H9 (cell line): ENCODE results near the gene LIMA1. TPM values are rescaled to one million over a fixed set of nuclear protein-coding genes. Genes with fewer than 3 reads are reported as not detected.

Source experiments
- DNase-seq: peaks from one replicate; pipeline ENCODE4 v3.0.0-alpha.2; 2017
- H2AFZ ChIP-seq: one replicate; pipeline ENCODE4 v1.6.1; 2013; ENCODE audit warnings: mild to moderate bottlenecking, low read length, control low read depth, moderate library complexity
- H2AK5ac ChIP-seq: 2 replicates; pipeline ENCODE4 v1.6.1; 2013; ENCODE audit warnings: low read length, control low read depth, mixed read lengths; ENCODE audit not compliant: insufficient read length
- H2BK120ac ChIP-seq: one replicate; pipeline ENCODE4 v1.6.1; 2013; ENCODE audit warnings: low read depth, mild to moderate bottlenecking, low read length, control low read depth, inconsistent platforms; ENCODE audit not compliant: poor library complexity, severe bottlenecking
- H2BK12ac ChIP-seq: 2 replicates; pipeline ENCODE4 v1.6.1; 2013; ENCODE audit warnings: low read length, control low read depth, mixed read lengths, low read depth; ENCODE audit not compliant: insufficient read length
- H2BK15ac ChIP-seq: 2 replicates; pipeline ENCODE4 v1.6.1; 2013; ENCODE audit warnings: low read depth, low read length, control low read depth
- H2BK20ac ChIP-seq: one replicate; pipeline ENCODE4 v1.6.1; 2013; ENCODE audit warnings: low read depth, mild to moderate bottlenecking, low read length, control low read depth, inconsistent platforms; ENCODE audit not compliant: poor library complexity, severe bottlenecking
- H2BK5ac ChIP-seq: 2 replicates; pipeline ENCODE4 v1.6.1; 2013; ENCODE audit warnings: low read length, control low read depth, mixed read lengths; ENCODE audit not compliant: insufficient read length
- H3K14ac ChIP-seq: 2 replicates; pipeline ENCODE4 v1.6.1; 2013; ENCODE audit warnings: low read length, control low read depth; ENCODE audit not compliant: insufficient read depth
- H3K18ac ChIP-seq: 2 replicates; pipeline ENCODE4 v1.6.1; 2013; ENCODE audit warnings: low read depth, mild to moderate bottlenecking, mixed read lengths, low read length, control low read depth; ENCODE audit not compliant: insufficient read length
- H3K23ac ChIP-seq: 2 replicates; pipeline ENCODE4 v1.6.1; 2013; ENCODE audit warnings: low read length, control low read depth, mixed read lengths, low read depth; ENCODE audit not compliant: insufficient read length
- H3K23me2 ChIP-seq: 2 replicates; pipeline ENCODE4 v1.6.1; 2013; ENCODE audit warnings: low read depth, mild to moderate bottlenecking, mixed read lengths, low read length, control low read depth; ENCODE audit not compliant: insufficient read length, poor library complexity, severe bottlenecking
- H3K27ac ChIP-seq: 2 replicates; pipeline ENCODE4 v1.5.1; 2013; ENCODE audit warnings: low read length, control low read depth, mixed read lengths, low read depth; ENCODE audit not compliant: insufficient read length
- H3K27me3 ChIP-seq: 2 replicates; pipeline ENCODE4 v1.6.1; 2013; ENCODE audit warnings: low read length, control low read depth, inconsistent platforms; ENCODE audit not compliant: insufficient read depth
- H3K4ac ChIP-seq: 2 replicates; pipeline ENCODE4 v1.6.1; 2013; ENCODE audit warnings: low read depth, mild to moderate bottlenecking, control low read depth, inconsistent platforms, low read length, moderate library complexity
- H3K4me1 ChIP-seq: 2 replicates; pipeline ENCODE4 v1.6.1; 2013; ENCODE audit warnings: low read length, control low read depth, inconsistent platforms; ENCODE audit not compliant: insufficient read depth
- H3K4me2 ChIP-seq: 2 replicates; pipeline ENCODE4 v1.6.1; 2013; ENCODE audit warnings: low read length, control low read depth, mixed read lengths; ENCODE audit not compliant: insufficient read length, insufficient read depth
- H3K56ac ChIP-seq: 2 replicates; pipeline ENCODE4 v1.6.1; 2013; ENCODE audit warnings: low read depth, mild to moderate bottlenecking, mixed read lengths, low read length, control low read depth; ENCODE audit not compliant: insufficient read length
- H3K79me1 ChIP-seq: 2 replicates; pipeline ENCODE4 v1.6.1; 2013; ENCODE audit warnings: low read depth, mild to moderate bottlenecking, moderate library complexity, low read length, control low read depth, inconsistent platforms; ENCODE audit not compliant: insufficient read depth, poor library complexity, severe bottlenecking
- H3K79me2 ChIP-seq: 2 replicates; pipeline ENCODE4 v1.6.1; 2013; ENCODE audit warnings: low read length, control low read depth, inconsistent platforms; ENCODE audit not compliant: insufficient read depth
- H3K9ac ChIP-seq: 2 replicates; pipeline ENCODE4 v1.6.1; 2013; ENCODE audit warnings: low read length, control low read depth, mixed read lengths; ENCODE audit not compliant: insufficient read length; ENCODE audit errors: extremely low read depth
- H3K9me3 ChIP-seq: one replicate; pipeline ENCODE4 v1.6.1; 2013; ENCODE audit warnings: low read depth, low read length, inconsistent platforms; ENCODE audit not compliant: control insufficient read depth
- H3T11ph ChIP-seq: one replicate; pipeline ENCODE4 v1.6.1; 2013; ENCODE audit warnings: mild to moderate bottlenecking, low read length, control low read depth, inconsistent platforms
- H4K20me1 ChIP-seq: one replicate; pipeline ENCODE4 v1.6.1; 2013; ENCODE audit not compliant: control insufficient read depth, insufficient read length, insufficient read depth
- H4K5ac ChIP-seq: 2 replicates; pipeline ENCODE4 v1.6.1; 2013; ENCODE audit warnings: low read depth, mild to moderate bottlenecking, mixed read lengths, low read length, control low read depth; ENCODE audit not compliant: insufficient read length
- H4K8ac ChIP-seq: replicated peaks from 2 replicates; pipeline ENCODE4 v1.6.1; 2013; ENCODE audit warnings: low read length, control low read depth, mixed read lengths, low read depth; ENCODE audit not compliant: insufficient read length
- H4K91ac ChIP-seq: 2 replicates; pipeline ENCODE4 v1.6.1; 2013; ENCODE audit warnings: low read depth, mild to moderate bottlenecking, moderate library complexity, mixed read lengths, low read length, control low read depth; ENCODE audit not compliant: insufficient read length
- H3K27ac Mint-ChIP-seq, 3 experiments: 2 replicates in 2 of 3; 3 replicates in 1 of 3; pipeline ENCODE4 v1.8.0; 2020 to 2021; ENCODE audit warnings: mixed read lengths in 3 of 3, mild to moderate bottlenecking in 1 of 3, moderate library complexity in 1 of 3
- H3K27me3 Mint-ChIP-seq: 2 replicates; pipeline ENCODE4 v1.8.0; 2021; ENCODE audit warnings: low read depth, mild to moderate bottlenecking, moderate library complexity, mixed read lengths
- H3K36me3 Mint-ChIP-seq, 3 experiments: 2 replicates in 2 of 3; 3 replicates in 1 of 3; pipeline ENCODE4 v1.8.0; 2020 to 2021; ENCODE audit warnings: low read depth in 3 of 3, mixed read lengths in 3 of 3; ENCODE audit not compliant: insufficient read depth in 1 of 3
- H3K4me1 Mint-ChIP-seq, 2 experiments: 2 replicates each; pipeline ENCODE4 v1.8.0; 2020; ENCODE audit warnings: mixed read lengths in 2 of 2
- H3K4me3 Mint-ChIP-seq, 2 experiments: 2 replicates in 1 of 2; 3 replicates in 1 of 2; pipeline ENCODE4 v1.8.0; 2020 to 2021; ENCODE audit warnings: mild to moderate bottlenecking in 2 of 2, mixed read lengths in 2 of 2, moderate library complexity in 1 of 2
- H3K9me3 Mint-ChIP-seq, 2 experiments: 2 replicates in 1 of 2; 3 replicates in 1 of 2; pipeline ENCODE4 v1.8.0; 2020; ENCODE audit warnings: mild to moderate bottlenecking in 2 of 2, mixed read lengths in 2 of 2, moderate library complexity in 1 of 2
- WGBS: extraction: QIAGEN DNeasy Blood & Tissue Kit; methylation state at CpG from one replicate; pipeline ENCODE4 v1.1.7; 2013; ENCODE audit warnings: missing lambda C conversion rate, low lambda C conversion rate, mixed read lengths; ENCODE audit not compliant: insufficient read length; ENCODE audit errors: extremely low coverage; 5-methylcytosine and 5-hydroxymethylcytosine counted together
- total RNA-seq: library from RNA; stranded (reverse); gene quantifications from 2 replicates; pipeline ENCODE4 v1.2.1, GENCODE V29; 2021
- TF ChIP-seq, protein P1 (sequence below): fragments of 200-600 bp; sonication (generic); conservative IDR thresholded peaks from 3 replicates; pipeline ENCODE4 v1.8.0; 2021; ENCODE audit warnings: antibody characterized with exemption, mild to moderate bottlenecking

The LIMA1 gene
- total RNA-seq, 1 experiment from 2014 or later = 40.8 TPM

DNA sequence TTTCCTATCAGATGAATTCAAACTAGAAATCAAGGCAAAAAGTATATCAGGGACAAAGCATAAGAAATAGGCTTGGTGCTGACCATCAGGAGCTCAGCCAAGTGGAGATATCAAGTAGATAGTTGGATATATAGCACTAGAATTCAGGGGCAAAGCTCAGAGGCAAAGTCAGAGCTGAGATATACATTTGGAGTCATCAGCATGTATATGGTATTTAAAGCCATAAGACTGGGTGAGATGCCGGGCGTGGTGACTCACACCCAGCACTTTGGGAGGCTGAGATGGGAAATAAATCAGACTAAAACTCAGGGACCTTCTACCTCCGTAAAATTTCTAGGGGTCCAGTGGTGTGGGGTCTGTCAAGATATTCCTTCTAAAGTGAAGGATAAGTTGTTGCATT, 38.9 kb upstream of the LIMA1 start:
- H2BK15ac ChIP-seq = no peak overlapping the region
- TF ChIP-seq, protein P1, sequence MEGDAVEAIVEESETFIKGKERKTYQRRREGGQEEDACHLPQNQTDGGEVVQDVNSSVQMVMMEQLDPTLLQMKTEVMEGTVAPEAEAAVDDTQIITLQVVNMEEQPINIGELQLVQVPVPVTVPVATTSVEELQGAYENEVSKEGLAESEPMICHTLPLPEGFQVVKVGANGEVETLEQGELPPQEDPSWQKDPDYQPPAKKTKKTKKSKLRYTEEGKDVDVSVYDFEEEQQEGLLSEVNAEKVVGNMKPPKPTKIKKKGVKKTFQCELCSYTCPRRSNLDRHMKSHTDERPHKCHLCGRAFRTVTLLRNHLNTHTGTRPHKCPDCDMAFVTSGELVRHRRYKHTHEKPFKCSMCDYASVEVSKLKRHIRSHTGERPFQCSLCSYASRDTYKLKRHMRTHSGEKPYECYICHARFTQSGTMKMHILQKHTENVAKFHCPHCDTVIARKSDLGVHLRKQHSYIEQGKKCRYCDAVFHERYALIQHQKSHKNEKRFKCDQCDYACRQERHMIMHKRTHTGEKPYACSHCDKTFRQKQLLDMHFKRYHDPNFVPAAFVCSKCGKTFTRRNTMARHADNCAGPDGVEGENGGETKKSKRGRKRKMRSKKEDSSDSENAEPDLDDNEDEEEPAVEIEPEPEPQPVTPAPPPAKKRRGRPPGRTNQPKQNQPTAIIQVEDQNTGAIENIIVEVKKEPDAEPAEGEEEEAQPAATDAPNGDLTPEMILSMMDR = no peak

More for the DNA sequence above, 38.9 kb upstream of the LIMA1 start:
- Mint-ChIP-seq H3K27me3 (no peaks in the 10 kb centered on the region), H3K4me1 (no peaks in the 10 kb centered on the region), H3K27ac (no peak overlapping the region), H3K9me3 (no peaks in the 10 kb centered on the region), H3K36me3 (no peaks in the 10 kb centered on the region), H3K4me3 (no peak overlapping the region)
- no peak overlapping the region for H2BK20ac ChIP-seq
- H3K23ac ChIP-seq = no peak overlapping the region
- no peak overlapping the region for H3K27ac ChIP-seq
- no peak overlapping the region for H3K18ac ChIP-seq
- H4K20me1 ChIP-seq = no peaks in the 10 kb centered on the region
- no peak overlapping the region for H3K14ac ChIP-seq
- H3K4ac ChIP-seq = no peak overlapping the region
- H3K9me3 ChIP-seq = no peaks in the 10 kb centered on the region
- H3K23me2 ChIP-seq = no peaks in the 10 kb centered on the region
- no peak overlapping the region for H2AFZ ChIP-seq
- H2BK120ac ChIP-seq = no peak overlapping the region
- H3K79me2 ChIP-seq = no peaks in the 10 kb centered on the region
- H2AK5ac ChIP-seq = no peak overlapping the region
- H3K56ac ChIP-seq = no peak overlapping the region
- WGBS = no CpG with 5 or more reads among the region's 3 CpGs
- H4K91ac ChIP-seq = no peak overlapping the region
- H4K8ac ChIP-seq = no peak overlapping the region
- no peak overlapping the region for H4K5ac ChIP-seq
- H3T11ph ChIP-seq = no peak overlapping the region
- no peak overlapping the region for H2BK5ac ChIP-seq
- DNase-seq = no peak
- no peak overlapping the region for H3K9ac ChIP-seq
- H3K4me1 ChIP-seq = no peaks in the 10 kb centered on the region
- H3K4me2 ChIP-seq = no peak overlapping the region
- no peaks in the 10 kb centered on the region for H3K79me1 ChIP-seq
- no peak overlapping the region for H2BK12ac ChIP-seq
- no peaks in the 10 kb centered on the region for H3K27me3 ChIP-seq
